ENCODE data around the gene SLC6A18.

The SLC6A18 gene

GRCh38 chr5:1294835-1295649, 69.9 kb downstream of the SLC6A18 start, which contains the start of gene TERT:
TERT (minus strand) TSS chr5:1295068; CDS start chr5:1294989, 79 bp downstream.
- peak; percentile 53 for DNase-seq

GRCh38 chr5:1295650-1296037, 70.5 kb downstream of the SLC6A18 start:
- DNase-seq = no peak
